Ovary (tissue), 9 donors: ENCODE data around the gene PRKCE. TPM values are rescaled to one million over a fixed set of nuclear protein-coding genes. Genes with fewer than 3 reads are reported as not detected.

Source experiments
- DNase-seq, 5 donors: peaks; one replicate each; pipeline ENCODE4 v3.0.0-alpha.2; 2019 to 2020
- H3K27ac ChIP-seq, 2 donors: fragments of 200-600 bp; one replicate each; pipeline versions ENCODE4 v1.5.1 to v1.8.0; 2019 to 2022
- H3K27me3 ChIP-seq: fragments of 200-600 bp; one replicate; pipeline ENCODE4 v1.8.0; 2022
- H3K36me3 ChIP-seq: fragments of 200-600 bp; sonication (generic); one replicate; pipeline ENCODE4 v1.5.1; 2019
- H3K4me1 ChIP-seq: one replicate; pipeline ENCODE4 v1.8.1; 2013; ENCODE audit warnings: mild to moderate bottlenecking, moderate library complexity; ENCODE audit not compliant: insufficient read depth
- H3K4me3 ChIP-seq: fragments of 200-600 bp; sonication (generic); one replicate; pipeline ENCODE4 v1.5.1; 2017
- H3K9me3 ChIP-seq, 2 donors: fragments of 200-600 bp in 1 of 2; sonication (generic) in 1 of 2; one replicate each; pipeline versions ENCODE4 v1.5.1 to v1.8.1; 2013 to 2019; ENCODE audit warnings: mild to moderate bottlenecking in 1 of 2, moderate library complexity in 1 of 2
- CTCF ChIP-seq, 3 donors: fragments of 450-650 bp in 2 of 3; fragments of 200-600 bp in 1 of 3; IDR thresholded peaks; one replicate each; pipeline versions ENCODE4 v1.5.1 to v1.8.0; 2016 to 2022; ENCODE audit warnings: antibody characterized with exemption in 3 of 3, mild to moderate bottlenecking in 1 of 3
- EP300 ChIP-seq: sonication (generic); formaldehyde crosslinking; IDR thresholded peaks from one replicate; pipeline ENCODE4 v1.6.1; 2017; ENCODE audit warnings: antibody characterized with exemption
- POLR2A ChIP-seq: fragments of 450-650 bp; IDR thresholded peaks from one replicate; pipeline ENCODE4 v1.6.1; 2017; ENCODE audit warnings: antibody characterized with exemption, mild to moderate bottlenecking, moderate library complexity
- WGBS, 3 donors: extraction: QIAGEN DNeasy Blood & Tissue Kit in 1 of 3; methylation state at CpG; one replicate each; pipeline versions ENCODE4 v1.1.5 to v1.1.7; 2013 to 2017; 5-methylcytosine and 5-hydroxymethylcytosine counted together
- intact Hi-C, 4 donors: fragments of 100-400 bp; cut with DNase I; formaldehyde crosslinking; loops; one replicate each; pipeline versions ENCODE4 v1.11.0 to v1.15.1; 2022 to 2023
- polyA plus RNA-seq, 2 donors: library from polyadenylated mRNA; stranded (reverse); fragments of 200-250 nt in 1 of 2; fragments of 350-450 nt in 1 of 2; fragmentation: Illumina TruSeq in 1 of 2; extraction: RNeasy Lipid Tissue Mini Kit (QIAGEN cat#74804) in 1 of 2; gene quantifications; one replicate each; pipeline ENCODE4 v1.2.3, GENCODE V29; 2013 to 2014
- total RNA-seq, 7 donors: library from RNA; depleted of rRNA in 2 of 7; stranded (reverse); fragments of >200 nt in 2 of 7; fragmentation: NEBNext Ultra II Directional in 3 of 7; extraction: Animal tissue kit (Norgen Biotek cat#: 25700) in 3 of 7; gene quantifications; one replicate each; pipeline versions ENCODE4 v1.1.0 to v1.2.4, GENCODE V29; 2016 to 2023
- donor health status: DM: no; HTN: no; CAD: no; lungs with moderate emphysema.
- donor health status: DM: no; HTN: no; CAD: no.
- donor health status: Bipolar disorder and iron deficiency.
- donor health status: DM: yes; HTN: yes; CAD: no.
- donor health status: DM: no; HTN: no; CAD: no.
- donor health status: DM: yes; HTN: yes; CAD: no.

PRKCE gene
- total and polyA plus RNA-seq, 9 donors = 3.1 to 22.8 (median 12.8) TPM

GRCh38 chr2:45834372-45834771, 182.9 kb downstream of the PRKCE start:
- Histone ChIP-seq H3K9me3 (no peaks in the 10 kb centered on the region), H3K27ac (no peak overlapping the region), H3K36me3 (no peaks in the 10 kb centered on the region), H3K4me3 (no peak overlapping the region), H3K27me3 (no peaks in the 10 kb centered on the region), H3K4me1 (peaks cover 1% of the 10 kb centered on the region)
- intact Hi-C loops = no loop called here
- WGBS, 3 donors = 91 to 94% (median 91%) methylated on average over 6 of the region's 6 CpGs
- no peak for DNase-seq
- TF ChIP-seq CTCF (IDR thresholded peaks at IDR 0.05) = no peak
- TF ChIP-seq POLR2A = no peak
- TF ChIP-seq EP300 = no peak

GRCh38 chr2:45834858-45835257, 183.4 kb downstream of the PRKCE start:
- WGBS, 3 donors = 90 to 95% (median 94%) methylated on average over 5 of the region's 5 CpGs
- no peak for TF ChIP-seq EP300
- no peak for TF ChIP-seq POLR2A
- no peak for TF ChIP-seq CTCF (IDR thresholded peaks at IDR 0.05)
- H3K4me3 ChIP-seq = no peak overlapping the region
- no peaks in the 10 kb centered on the region for H3K9me3 ChIP-seq
- H3K27me3 ChIP-seq = no peaks in the 10 kb centered on the region
- H3K27ac ChIP-seq = no peak overlapping the region
- DNase-seq = no peak
- H3K36me3 ChIP-seq = no peaks in the 10 kb centered on the region
- peaks cover 4% of the 10 kb centered on the region for H3K4me1 ChIP-seq
- intact Hi-C loops = no loop called here

GRCh38 chr2:45836316-45836715, 184.8 kb downstream of the PRKCE start:
- peaks cover 6% of the 10 kb centered on the region for H3K4me1 ChIP-seq
- intact Hi-C loops = no loop called here
- no peak for TF ChIP-seq EP300
- no peak for TF ChIP-seq POLR2A
- TF ChIP-seq CTCF (IDR thresholded peaks at IDR 0.05) = no peak
- no peak overlapping the region for H3K4me3 ChIP-seq
- H3K27ac ChIP-seq = no peak overlapping the region
- no peaks in the 10 kb centered on the region for H3K27me3 ChIP-seq
- WGBS, 3 donors = 85 to 94% (median 90%) methylated on average over 3 of the region's 3 CpGs
- no peaks in the 10 kb centered on the region for H3K9me3 ChIP-seq
- DNase-seq = no peak
- no peaks in the 10 kb centered on the region for H3K36me3 ChIP-seq

- H3K36me3 ChIP-seq = no peaks in the 10 kb centered on the region
- TF ChIP-seq POLR2A (no peak), CTCF (IDR thresholded peaks at IDR 0.05) (no peak), EP300 (no peak)
- WGBS, 3 donors = 82 to 89% (median 86%) methylated on average over 3 of the region's 3 CpGs
- H3K9me3 ChIP-seq = no peaks in the 10 kb centered on the region
- no peak for DNase-seq
- H3K27ac ChIP-seq = no peak overlapping the region
- no peak overlapping the region for H3K4me3 ChIP-seq
- intact Hi-C loops = no loop called here
- H3K4me1 ChIP-seq = peaks cover 6% of the 10 kb centered on the region
- no peaks in the 10 kb centered on the region for H3K27me3 ChIP-seq
Measured at GRCh38 chr2:45836740-45837139, 185.3 kb downstream of the PRKCE start.
